Endodermal cell (in vitro differentiated cells): ENCODE measurements around the gene NF1. TPM values are rescaled to one million over a fixed set of nuclear protein-coding genes. Genes with fewer than 3 reads are reported as not detected.
A peak's percentile ranks its signal among the peaks of the same experiment; 100 is the strongest.

ENCODE experiments used
- DNase-seq: peaks from one replicate; pipeline ENCODE4 v3.0.0-alpha.2; 2017
- H3K27ac ChIP-seq: 2 replicates; pipeline ENCODE4 v1.5.1; 2013; ENCODE audit warnings: mild to moderate bottlenecking, low read depth, low read length, moderate library complexity
- H3K27me3 ChIP-seq: 2 replicates; pipeline ENCODE4 v1.6.1; 2013; ENCODE audit warnings: mild to moderate bottlenecking, low read length, moderate library complexity; ENCODE audit not compliant: insufficient read depth, control insufficient read depth, poor library complexity, severe bottlenecking
- H3K36me3 ChIP-seq: 2 replicates; pipeline ENCODE4 v1.7.0; 2013; ENCODE audit warnings: mild to moderate bottlenecking, low read length, moderate library complexity; ENCODE audit not compliant: control insufficient read depth, insufficient read depth
- H3K4me1 ChIP-seq: one replicate; pipeline ENCODE4 v1.7.0; 2013; ENCODE audit warnings: low read length; ENCODE audit not compliant: control insufficient read depth, insufficient read depth
- H3K4me3 ChIP-seq: 2 replicates; pipeline ENCODE4 v1.5.1; 2013; ENCODE audit warnings: mild to moderate bottlenecking, low read length, moderate library complexity
- H3K9ac ChIP-seq: 2 replicates; pipeline ENCODE4 v1.6.1; 2013; ENCODE audit warnings: mild to moderate bottlenecking, low read length, moderate library complexity; ENCODE audit not compliant: poor library complexity, severe bottlenecking; ENCODE audit errors: extremely low read depth
- H3K9me3 ChIP-seq: 2 replicates; pipeline ENCODE4 v1.6.1; 2013; ENCODE audit warnings: mild to moderate bottlenecking, low read length, moderate library complexity; ENCODE audit not compliant: control insufficient read depth
- H3K27ac Mint-ChIP-seq: 2 replicates; pipeline ENCODE4 v1.8.0; 2020; ENCODE audit warnings: mixed read lengths
- H3K27me3 Mint-ChIP-seq: 2 replicates; pipeline ENCODE4 v1.8.0; 2021; ENCODE audit warnings: mild to moderate bottlenecking, mixed read lengths; ENCODE audit not compliant: insufficient read depth
- H3K36me3 Mint-ChIP-seq: 2 replicates; pipeline ENCODE4 v1.8.0; 2020; ENCODE audit warnings: low read depth, mixed read lengths
- H3K4me1 Mint-ChIP-seq: 2 replicates; pipeline ENCODE4 v1.8.0; 2020; ENCODE audit warnings: mixed read lengths
- H3K4me3 Mint-ChIP-seq: 2 replicates; pipeline ENCODE4 v1.8.0; 2020; ENCODE audit warnings: mild to moderate bottlenecking, moderate library complexity, mixed read lengths
- H3K9me3 Mint-ChIP-seq: 2 replicates; pipeline ENCODE4 v1.8.0; 2020; ENCODE audit warnings: mild to moderate bottlenecking, mixed read lengths
- WGBS, 2 experiments: methylation state at CpG; one replicate each; pipeline versions ENCODE4 v1.1.5 to v1.1.7; 2013; ENCODE audit warnings: missing lambda C conversion rate in 2 of 2, mixed read lengths in 1 of 2; ENCODE audit not compliant: insufficient coverage in 1 of 2, insufficient read length in 1 of 2; 5-methylcytosine and 5-hydroxymethylcytosine counted together
- total RNA-seq, 2 donors: library from RNA; stranded (reverse); fragmentation: NEBNext Ultra II Directional in 1 of 2; extraction: Animal tissue kit (Norgen Biotek cat#: 25700) in 1 of 2; gene quantifications; 2 replicates in 1 of 2; 3 replicates in 1 of 2; pipeline ENCODE4 v1.2.1, GENCODE V29; 2021
- TF ChIP-seq, protein P1 (sequence below): fragments of 200-600 bp; sonication (generic); conservative IDR thresholded peaks from 2 replicates; pipeline ENCODE4 v1.5.0; 2021; ENCODE audit warnings: antibody characterized with exemption, mild to moderate bottlenecking

NF1 gene
- total RNA-seq, 2 donors from 2014 or later, result 61.9 to 69.3 TPM

- Histone ChIP-seq H3K9me3 (no peaks in the 10 kb centered on the region), H3K27me3 (no peaks in the 10 kb centered on the region), H3K36me3 (no peaks in the 10 kb centered on the region), H3K4me3 (no peak overlapping the region), H3K9ac (no peak overlapping the region), H3K4me1 (no peaks in the 10 kb centered on the region), H3K27ac (no peak overlapping the region)
- H3K4me1 Mint-ChIP-seq, result peaks cover 2% of the 10 kb centered on the region
- TF ChIP-seq, protein P1, sequence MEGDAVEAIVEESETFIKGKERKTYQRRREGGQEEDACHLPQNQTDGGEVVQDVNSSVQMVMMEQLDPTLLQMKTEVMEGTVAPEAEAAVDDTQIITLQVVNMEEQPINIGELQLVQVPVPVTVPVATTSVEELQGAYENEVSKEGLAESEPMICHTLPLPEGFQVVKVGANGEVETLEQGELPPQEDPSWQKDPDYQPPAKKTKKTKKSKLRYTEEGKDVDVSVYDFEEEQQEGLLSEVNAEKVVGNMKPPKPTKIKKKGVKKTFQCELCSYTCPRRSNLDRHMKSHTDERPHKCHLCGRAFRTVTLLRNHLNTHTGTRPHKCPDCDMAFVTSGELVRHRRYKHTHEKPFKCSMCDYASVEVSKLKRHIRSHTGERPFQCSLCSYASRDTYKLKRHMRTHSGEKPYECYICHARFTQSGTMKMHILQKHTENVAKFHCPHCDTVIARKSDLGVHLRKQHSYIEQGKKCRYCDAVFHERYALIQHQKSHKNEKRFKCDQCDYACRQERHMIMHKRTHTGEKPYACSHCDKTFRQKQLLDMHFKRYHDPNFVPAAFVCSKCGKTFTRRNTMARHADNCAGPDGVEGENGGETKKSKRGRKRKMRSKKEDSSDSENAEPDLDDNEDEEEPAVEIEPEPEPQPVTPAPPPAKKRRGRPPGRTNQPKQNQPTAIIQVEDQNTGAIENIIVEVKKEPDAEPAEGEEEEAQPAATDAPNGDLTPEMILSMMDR, result no peak
- no peaks in the 10 kb centered on the region for H3K36me3 Mint-ChIP-seq
- H3K27ac Mint-ChIP-seq, result no peak overlapping the region
- H3K9me3 Mint-ChIP-seq, result peaks cover 3% of the 10 kb centered on the region
- H3K27me3 Mint-ChIP-seq, result no peaks in the 10 kb centered on the region
- DNase-seq, result peak; percentile 48
- WGBS, 2 experiments, result 92 to 96% methylated on average over 7 to 9 of the region's 9 CpGs
- no peak overlapping the region for H3K4me3 Mint-ChIP-seq
Observed at GRCh38 chr17:31052187-31052889, 42.4 kb upstream of the NF1 start.

DNA sequence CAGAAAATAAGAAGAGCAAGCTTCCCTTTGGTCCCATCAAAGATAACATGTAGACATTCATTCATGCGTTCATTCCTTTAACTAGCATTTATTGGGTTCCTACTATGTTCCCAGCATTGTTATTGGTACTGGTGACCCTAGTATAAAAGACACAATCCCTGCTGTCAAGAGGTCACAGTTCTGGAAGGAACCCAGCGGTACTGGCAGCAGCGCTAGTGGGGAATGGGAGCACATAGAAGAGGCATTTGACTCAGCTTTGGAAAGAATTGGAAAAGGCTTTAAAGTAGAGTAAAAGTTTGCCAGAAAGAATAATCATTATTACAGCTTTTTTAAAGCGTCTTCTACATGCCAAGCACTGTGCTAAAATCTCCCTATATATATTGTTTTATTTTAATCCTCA is 41.7 kb upstream of the NF1 start:
- Mint-ChIP-seq H3K27ac (no peak overlapping the region), H3K9me3 (peaks cover 3% of the 10 kb centered on the region), H3K4me3 (no peak overlapping the region), H3K27me3 (no peaks in the 10 kb centered on the region), H3K4me1 (peaks cover 2% of the 10 kb centered on the region), H3K36me3 (no peaks in the 10 kb centered on the region)
- H3K36me3 ChIP-seq, result no peaks in the 10 kb centered on the region
- no peaks in the 10 kb centered on the region for H3K9me3 ChIP-seq
- no peak overlapping the region for H3K27ac ChIP-seq
- DNase-seq, result peak; percentile 14
- 96 to 98% methylated on average over 3 of the region's 4 CpGs for WGBS, 2 experiments
- H3K9ac ChIP-seq, result no peak overlapping the region
- H3K4me3 ChIP-seq, result no peak overlapping the region
- no peaks in the 10 kb centered on the region for H3K27me3 ChIP-seq
- TF ChIP-seq, protein P1, result no peak
- no peaks in the 10 kb centered on the region for H3K4me1 ChIP-seq

DNA sequence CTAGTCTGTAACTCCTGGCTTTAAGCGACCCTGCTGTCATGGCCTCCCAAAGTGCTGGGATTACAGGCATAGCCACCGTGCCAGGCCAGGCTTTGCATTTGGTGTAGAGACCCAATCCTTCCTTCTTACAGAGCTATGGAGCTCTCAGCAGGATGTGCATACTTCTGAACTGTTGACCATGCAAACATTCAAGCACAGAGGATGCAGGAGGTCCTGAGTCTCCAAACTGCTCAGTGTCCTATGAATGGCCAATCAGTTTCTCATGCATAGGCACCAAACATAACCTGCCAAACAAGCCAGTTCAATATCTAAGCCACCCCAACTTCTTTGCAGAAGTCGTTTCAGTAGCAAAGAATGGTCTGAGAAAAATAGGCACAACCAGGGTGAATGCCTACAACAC is 40.0 kb upstream of the NF1 start:
- Histone ChIP-seq H3K4me1 (no peaks in the 10 kb centered on the region), H3K4me3 (no peak overlapping the region), H3K27me3 (no peaks in the 10 kb centered on the region), H3K36me3 (no peaks in the 10 kb centered on the region), H3K27ac (no peak overlapping the region), H3K9ac (no peak overlapping the region), H3K9me3 (no peaks in the 10 kb centered on the region)
- H3K27me3 Mint-ChIP-seq, result no peaks in the 10 kb centered on the region
- peaks cover 3% of the 10 kb centered on the region for H3K9me3 Mint-ChIP-seq
- TF ChIP-seq, protein P1, result no peak
- H3K27ac Mint-ChIP-seq, result no peak overlapping the region
- WGBS, 2 experiments, result 80 to 82% methylated on average over 3 of the region's 3 CpGs
- no peaks in the 10 kb centered on the region for H3K36me3 Mint-ChIP-seq
- DNase-seq, result no peak
- H3K4me3 Mint-ChIP-seq, result no peak overlapping the region
- H3K4me1 Mint-ChIP-seq, result peaks cover 2% of the 10 kb centered on the region
